ENCODE measurements around the gene TEX51.

TEX51 gene

DNA sequence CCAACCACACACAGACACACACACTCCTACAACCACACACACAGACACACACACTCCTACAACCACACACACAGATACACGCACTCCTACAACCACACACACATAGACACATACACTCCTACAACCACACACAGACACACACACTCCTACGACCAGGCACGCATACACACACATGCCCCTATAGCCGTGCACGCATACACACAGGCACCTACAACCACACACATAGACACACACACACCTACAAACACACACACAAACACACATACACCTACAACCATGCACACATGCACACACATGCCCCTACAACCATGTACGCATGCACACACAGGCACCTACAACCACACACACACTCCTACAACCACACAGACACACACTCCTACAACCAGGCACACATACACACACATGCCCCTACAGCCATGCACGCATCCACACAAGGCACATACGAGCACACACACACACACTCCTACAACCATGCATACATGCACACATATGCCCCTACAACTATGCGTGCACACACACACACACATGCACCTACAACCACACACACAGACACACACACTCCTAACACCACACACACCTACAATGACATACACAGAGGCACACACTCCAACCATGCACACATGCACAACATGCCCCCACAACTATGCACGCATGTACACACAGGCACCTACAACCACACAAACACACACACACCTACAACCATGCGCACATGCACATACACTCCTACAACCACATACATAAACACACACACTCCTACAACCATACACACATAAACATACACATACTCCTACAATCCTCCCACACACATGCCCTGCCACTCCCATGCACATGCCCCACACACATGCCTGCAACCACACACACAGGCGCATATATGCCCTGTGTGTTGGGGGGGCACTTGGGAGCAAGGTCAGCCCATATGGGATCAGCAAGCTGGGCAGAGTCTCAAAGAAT, 19.1 kb upstream of the TEX51 start:
- no peak for DNase-seq

DNA sequence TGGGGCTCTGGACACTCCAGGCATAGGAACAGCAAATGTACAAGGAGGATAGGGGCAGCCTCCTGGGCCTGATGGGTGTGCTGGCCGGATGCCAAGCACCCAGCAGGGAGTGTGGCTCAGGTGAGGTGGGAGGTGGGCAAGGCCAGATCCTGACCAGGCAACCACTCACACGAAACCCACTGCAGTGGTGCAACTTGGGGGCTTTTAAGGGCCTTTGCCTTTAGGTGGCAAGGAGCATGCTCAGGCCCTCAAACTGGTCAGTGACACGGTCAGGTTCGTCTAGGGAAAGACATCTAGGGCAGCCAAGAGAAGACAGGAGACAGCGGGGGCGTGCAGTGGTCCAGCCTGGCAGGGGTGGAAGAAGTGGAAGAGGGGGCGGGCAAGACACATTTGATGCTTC, 18.4 kb upstream of the TEX51 start:
- no peak for DNase-seq

DNA sequence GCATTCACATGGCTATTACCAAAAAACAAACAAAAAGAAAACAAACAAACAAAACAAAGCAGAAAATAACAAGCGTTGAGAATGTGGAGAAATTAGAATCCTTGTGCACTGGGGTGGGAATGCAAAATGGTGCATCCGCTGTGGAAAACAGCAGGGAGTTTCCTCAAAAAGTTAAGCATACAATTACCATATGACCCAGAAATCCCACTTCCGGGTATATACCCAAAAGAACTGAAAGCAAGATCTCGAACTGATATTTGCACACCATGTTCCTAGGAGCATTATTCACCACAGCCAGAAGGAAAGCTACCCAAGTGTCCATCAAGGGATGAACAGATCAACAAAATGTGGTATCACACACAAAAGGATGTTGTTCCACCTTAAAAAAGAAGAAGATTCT, 17.9 kb upstream of the TEX51 start:
- DNase-seq = no peak

DNA sequence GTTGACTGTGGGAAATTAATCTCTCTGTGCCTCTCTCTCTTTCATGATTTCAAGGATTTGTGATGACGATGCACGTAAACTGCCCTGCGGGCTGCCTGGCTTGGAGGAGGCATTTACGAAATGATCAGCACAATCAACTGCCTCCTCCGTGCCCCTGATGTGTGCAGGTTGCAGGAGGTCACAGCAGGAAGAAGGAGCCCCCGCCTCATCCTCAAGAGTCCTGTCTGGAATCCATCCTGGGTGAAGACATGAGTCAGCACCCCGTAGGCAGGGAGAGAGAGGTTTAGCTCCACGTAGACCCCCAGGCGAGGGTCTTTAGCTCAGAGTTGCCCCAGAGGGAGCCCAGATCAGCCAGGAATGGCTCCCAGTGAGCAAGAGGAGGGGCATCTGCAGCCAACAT, 17.1 kb upstream of the TEX51 start:
- DNase-seq = no peak

DNA sequence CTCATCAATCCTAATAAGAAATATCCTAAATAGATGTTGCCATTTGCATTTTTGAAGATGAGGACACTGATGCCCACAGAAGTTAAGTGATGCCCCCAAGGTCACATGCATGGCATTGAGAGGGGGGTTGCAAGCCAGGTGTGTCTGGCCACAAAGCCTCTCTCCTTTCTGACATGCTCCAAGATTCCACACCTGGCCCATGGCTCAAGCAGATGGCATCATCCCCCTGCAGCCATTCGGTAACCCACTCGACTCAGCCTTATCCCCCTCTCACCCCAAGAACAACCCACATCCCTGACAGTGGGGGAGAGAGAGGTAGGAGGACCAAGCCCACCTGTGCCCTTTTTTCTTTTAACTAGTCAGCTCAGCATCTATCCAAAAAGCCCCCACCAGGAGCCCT, 16.5 kb upstream of the TEX51 start:
- no peak for DNase-seq

DNA sequence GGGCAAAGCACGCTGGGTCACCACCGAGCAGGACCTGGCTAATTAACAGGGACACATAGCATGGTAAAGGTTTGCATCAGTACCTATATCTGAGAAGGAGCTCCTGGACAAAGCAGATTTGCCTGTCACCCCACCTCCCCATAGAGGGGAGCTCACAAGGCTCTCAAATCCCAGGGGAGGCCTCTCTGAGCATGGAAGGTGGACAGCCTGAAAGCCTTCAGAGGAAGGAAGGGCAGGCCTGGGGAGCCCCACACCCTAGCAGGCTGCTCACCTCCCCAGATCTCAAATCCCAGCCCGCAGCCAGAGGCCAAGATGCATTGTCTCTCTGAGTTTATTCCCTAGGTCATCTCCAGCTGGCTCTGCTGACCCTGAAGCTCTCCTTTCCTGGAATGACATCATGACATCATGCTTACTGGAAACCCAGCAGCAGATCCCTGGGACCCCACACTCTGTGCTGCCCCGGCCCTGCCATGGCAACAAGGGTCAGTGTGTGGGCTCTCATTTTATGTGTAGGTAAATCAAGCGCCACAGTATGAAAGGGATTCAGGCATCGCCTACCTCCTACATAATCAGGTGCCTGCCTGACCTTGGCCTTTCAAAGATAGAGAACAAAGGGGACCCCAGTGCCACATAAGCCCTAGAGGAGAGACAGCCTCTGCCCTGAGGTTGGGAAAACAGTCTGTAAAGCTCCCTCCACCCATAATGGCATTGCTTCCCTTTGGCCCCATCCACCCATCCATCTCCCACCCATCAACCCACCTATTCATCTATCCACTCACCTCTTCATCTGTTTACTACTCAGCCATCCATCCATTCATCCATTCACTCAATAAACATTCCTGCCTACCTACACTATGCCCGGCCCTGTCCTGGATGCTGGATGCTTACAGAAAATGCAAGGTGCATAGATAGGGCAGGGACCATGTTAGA, 15.7 kb upstream of the TEX51 start:
- no peak for DNase-seq

DNA sequence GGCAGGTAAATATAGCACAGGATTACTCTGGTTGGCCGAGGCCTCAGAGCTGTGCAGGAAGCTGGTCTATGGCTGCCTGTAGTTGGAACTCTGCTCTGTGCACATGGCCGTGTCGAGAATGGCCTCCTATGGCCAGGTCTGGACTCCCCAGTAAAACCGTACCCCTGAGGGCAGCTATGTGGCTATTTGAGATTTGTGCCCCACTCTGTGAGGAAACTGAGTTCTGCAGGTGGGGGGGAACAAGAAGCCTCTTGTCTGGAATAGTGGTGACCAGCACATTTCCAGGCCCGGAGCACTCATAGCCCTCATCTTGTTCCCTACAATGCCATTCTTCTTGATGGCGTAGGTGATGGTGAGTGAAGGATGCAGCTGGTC, 15.0 kb upstream of the TEX51 start:
- no peak for DNase-seq

DNA sequence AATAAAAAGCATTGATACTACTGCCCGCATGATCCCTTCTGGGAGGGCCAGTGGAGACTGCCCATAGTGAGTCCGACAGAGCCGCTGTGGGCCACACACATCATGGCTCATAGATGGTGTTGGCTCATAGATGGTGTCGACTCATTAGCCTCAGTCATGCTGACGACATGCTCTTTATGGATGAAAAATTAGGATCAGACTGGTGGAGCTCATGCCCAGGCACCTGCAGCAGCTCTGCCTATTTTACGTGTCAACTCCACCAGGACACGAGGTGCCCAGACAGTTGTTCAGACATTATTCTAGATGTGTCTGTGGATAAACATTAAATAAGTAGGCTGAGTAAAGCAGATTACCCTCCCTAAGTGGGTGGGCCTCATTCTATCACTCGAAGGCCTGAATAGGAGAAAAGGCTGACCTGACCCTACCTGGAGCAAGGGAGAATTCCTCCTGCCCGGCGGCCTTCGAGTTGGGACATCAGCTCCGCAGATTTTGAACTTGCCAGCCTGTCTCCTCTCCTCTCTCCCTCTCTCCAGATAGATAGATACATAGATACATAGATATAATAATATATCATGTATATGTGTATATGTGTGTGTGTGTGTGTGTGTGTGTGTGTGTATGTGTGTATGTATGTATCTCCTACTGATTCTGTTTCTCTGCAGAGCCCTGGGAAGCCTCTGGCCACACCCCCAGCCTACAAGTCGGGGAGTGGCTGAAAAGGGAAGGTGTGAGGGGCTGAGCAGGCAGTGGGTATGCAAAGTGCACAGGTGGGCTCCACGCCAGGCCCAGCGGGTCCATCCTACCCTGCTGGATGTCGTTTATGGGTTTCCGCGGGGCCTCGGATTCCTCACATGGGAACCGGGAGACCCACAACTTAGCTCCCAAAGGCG, 13.6 kb upstream of the TEX51 start:
- no peak for DNase-seq

DNA sequence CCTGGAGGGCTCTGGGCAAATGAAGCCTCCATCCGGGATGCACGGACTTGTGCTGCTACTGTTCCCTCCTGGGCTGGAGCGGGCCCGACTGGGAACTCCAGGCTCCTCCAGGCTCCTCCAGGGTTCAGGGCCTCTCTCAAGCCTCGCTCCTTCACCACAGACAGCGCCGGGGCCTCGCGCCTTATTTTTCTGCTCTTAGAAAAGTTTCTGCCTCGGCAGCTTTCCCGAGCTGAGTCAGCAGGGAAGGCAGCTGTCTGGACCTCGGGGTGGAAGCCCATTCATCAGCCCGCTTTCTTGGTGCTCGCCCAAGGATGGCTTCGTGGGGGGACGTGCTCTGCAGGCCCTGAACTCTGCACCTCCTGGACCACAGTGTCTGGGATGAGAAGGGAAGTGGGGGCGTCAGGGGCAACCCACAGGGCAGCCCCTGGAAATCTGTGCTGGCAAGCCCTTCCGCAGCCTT, 12.9 kb upstream of the TEX51 start:
- peak; percentile 65 for DNase-seq

DNA sequence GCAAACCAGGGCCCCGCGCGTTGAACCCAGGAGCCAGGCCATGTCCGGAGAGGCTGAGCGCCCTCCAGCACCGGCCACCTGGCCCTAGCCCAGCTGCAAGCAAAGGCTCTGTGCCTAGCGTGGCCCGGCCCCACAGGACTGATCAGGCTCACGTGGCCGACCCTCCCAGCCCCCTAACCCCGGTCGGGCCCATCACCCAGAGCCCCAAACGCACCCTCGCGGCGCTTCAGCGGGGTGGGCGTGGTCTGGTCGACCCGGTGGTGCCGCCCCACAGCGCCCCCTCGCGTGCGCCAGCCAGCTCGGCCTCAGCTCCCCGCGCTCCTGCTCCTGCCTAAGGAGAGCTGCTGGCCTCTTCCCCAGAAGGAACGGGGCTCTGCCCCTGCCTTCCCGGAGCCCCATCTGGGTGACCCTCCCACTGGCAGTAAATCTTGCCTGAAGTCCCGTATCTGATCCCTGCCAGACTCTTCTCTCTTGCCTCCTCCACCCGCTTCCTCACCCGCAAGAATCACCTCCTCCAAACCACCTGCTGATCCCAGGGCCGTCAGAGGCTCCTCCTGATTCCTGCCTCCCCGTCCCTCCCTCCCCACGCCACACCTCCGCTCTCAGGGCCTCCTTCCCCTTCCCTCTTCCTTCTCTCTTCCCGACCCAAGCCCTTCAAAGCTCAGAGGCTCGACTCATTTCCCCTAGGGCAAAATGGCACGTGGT, 12.3 kb upstream of the TEX51 start:
- DNase-seq = peak; percentile 38

DNA sequence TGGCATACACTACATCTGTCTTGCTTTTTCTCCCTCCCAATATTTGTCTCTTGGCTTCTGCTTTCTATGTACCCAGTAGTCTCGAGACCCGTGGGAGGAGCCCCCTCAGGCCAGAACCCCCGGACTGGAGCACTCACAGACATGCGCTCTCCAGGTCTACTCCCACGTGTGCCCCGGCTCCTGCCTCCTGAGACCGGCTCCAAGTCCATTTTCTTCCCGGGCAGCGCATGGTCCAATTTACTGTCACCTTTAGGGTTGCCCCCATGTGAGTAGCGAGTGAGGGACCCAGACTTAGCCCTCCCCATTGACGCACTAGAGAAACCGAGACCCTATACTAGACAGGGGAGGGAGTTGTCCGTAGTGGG, 11.8 kb upstream of the TEX51 start:
- no peak for DNase-seq

DNA sequence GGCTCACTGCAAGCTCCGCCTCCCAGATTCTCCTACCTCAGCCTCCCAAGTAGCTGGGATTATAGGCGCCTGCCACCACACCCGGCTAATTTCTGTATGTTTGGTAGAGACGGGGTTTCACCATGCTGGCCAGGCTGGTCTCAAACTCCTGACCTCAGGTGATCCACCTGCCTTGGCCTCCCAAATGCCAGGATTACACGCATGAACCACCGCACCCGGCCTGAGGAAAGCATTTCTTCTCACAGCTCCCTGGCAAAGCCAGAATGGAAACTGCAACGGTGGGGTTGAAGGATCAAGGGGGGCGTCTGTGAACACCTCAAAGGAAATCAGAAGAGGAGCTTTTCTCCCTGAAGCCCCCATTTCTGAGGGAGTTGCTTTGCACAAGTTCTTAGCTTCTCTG, 11.2 kb upstream of the TEX51 start:
- DNase-seq = no peak

DNA sequence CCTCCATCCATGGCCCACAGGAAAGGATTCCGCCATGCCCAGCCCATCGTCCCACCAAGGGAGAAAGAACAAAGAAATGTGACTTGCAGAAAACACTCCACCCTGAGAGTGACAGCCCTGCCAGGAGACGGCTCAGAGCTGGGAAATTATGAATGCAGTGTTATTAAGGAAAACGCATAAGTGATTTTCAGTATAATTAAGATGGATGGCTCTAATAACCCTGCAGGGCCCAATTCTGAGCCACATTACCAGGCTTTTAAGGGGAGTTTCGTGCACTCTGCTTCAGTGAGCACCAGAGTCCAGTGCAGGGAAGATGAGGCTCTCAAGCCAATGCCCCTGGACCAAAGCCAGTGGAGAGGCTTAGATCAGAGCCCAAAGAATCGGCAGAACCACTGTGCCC, 10.6 kb upstream of the TEX51 start:
- DNase-seq = no peak

DNA sequence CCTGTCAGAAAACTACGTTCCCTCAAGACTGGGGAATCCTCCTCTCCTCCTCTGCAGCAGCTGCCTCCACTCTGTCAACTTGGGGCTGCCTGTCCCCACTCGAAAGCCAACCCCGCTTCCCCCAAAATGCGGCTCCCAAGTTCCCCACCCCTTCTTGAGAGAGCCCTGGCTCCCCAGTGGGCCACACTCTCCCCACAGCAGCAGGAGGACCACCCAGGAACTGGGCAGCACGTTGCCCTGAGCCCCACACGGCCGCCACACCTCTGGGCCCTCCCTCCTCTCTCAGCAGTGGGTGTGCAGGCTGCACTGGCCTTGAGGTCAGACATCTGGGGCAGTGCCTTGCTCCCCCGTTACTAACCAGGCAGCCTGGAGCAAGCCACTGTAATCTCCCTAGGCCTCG, 9.6 kb upstream of the TEX51 start:
- no peak for DNase-seq

DNA sequence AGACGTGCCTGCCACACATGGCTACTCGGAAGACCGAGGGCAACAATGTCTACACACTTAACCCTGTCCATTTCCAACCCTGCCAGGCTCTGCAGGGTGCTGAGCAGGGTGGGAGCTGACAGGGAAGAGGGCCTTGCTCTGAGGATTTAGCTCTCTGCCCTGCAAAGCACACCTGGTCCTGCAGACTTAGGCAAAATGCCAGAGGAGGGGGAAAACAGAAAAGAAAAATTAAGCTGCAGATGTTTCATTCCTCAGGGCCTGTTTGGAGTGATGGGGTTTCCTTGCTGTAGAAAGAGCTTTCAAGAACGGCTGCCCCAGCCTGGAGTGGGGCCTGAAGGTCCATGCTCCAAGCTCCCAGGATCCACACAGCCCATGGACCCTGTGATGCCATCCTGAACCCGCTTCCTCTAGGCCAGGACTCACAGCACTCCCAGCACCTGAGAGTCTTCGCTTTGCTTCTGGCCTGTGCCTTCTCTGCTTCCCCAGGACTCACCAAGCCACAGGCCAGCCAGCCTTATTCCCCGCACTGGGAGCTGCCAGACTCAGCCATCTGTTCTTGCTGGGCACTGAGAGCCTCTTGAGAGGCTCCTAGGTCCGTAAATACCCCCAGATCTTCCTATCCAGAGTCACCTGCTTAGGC, 9.1 kb upstream of the TEX51 start:
- DNase-seq = no peak

DNA sequence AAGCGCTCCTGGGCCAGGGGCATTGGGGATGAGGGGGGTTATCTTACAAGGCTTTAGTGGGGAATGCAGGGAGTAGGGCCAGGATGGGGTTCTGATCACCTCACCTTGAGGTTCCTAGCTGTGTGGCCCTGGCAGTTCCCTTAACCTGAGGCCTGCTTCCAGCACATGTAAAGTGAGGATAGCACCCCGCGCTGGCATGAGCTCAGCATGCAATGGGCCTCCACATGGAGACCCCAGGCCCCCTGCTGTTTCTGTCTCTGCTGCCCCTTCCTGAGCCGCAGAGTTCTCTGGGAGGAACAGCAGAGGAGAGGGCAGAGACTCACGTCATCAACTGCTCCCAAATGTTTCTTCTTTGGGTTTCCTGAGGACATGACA, 8.6 kb upstream of the TEX51 start:
- no peak for DNase-seq

DNA sequence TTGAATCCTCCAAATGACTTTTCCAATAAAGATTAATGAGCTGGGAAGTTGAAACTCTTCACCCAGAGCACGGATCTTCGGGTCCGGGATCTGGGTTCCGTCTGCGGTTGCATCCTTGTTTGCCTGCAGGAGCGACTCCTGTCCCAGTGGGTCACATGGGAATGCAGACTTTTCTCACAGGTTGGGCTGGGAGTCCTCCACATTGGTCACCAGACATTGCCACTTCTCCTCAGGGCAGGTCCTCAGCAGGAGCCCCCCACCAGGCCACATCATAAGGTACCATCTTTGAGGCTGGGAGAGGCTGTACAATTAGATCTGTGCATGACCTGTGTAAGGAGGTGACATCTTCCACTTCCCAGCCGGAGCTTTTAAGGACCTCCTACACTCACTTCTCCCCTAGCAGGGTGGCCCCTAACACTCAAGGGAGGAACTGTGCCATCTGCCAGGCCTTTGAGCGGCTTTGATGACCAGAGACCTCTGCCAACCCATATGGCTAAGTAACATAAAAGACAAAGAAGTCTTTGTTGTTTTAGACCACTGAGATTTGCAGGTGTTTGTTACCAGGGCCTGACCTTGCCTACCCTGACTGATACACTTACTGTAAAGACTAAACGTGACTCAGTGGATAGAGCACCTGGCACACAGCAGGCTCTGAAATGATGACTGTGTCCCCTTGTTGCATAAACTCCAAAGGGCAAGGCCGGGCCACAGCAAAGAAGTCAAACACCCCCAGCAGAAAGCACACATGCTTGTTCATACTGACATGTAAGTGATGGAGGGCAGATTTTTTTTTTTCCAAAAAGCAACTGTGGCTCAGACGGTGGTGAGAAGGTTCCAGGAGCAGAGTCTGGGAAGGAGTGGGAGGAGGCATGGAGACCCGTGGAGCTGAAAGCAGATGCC, 7.9 kb upstream of the TEX51 start:
- no peak for DNase-seq

DNA sequence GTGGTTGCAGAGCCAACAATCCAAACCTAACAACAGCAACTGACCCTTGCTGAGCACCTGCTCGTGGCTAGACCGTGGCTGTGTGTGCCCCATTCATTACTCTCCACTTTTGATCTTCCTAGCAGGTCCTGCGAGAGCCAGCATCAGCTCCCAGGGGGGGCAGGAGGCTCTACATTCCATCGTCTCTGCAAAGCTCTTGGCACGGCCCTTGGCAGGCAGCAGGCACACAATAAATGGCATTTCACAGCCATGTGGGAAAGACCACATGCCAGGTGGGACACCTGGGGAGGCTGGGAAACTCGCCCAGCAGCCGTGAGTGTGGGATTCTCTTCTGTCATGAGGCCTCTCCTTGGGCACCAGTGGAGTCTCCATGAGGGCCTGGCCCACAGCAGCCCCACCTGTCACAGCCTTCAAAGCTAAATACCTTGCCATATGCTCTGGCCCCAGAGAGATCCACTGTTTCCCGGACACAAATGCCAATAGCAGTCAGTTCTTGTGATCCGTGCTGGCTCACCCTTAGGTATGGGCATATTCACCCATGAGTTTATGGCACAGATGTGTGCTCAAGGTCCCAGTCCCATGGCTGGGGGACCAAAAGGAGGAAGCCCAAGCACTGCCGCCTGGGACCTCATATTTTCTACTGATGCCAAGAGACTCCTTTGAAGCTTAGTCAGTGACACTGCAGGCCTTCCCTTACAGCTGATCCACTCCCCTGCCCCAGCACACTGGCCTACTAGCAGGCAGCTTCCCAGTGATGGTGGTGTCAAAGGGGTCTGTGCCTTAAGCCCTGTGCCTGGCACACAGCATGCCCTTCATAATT, 6.8 kb upstream of the TEX51 start:
- no peak for DNase-seq

DNA sequence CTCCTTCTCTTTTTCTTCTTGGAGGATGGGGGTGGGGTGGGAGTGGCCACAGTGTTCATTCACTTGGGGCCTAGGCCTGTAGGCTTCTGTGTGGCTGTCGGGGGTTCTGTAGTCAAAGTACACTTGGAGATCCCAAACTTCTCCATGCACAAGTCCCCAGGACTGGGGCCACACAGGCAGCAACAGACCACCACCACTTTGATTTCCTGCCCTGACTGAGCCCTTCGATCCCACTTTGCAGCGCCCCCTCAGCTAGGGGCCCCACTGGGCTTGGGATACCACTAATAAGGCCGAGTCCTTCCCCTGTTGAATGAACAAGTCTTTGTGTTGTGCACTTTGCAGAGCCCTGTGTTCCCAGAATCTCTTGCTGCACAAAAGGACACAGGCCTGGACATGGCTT, 5.5 kb upstream of the TEX51 start:
- DNase-seq = no peak

DNA sequence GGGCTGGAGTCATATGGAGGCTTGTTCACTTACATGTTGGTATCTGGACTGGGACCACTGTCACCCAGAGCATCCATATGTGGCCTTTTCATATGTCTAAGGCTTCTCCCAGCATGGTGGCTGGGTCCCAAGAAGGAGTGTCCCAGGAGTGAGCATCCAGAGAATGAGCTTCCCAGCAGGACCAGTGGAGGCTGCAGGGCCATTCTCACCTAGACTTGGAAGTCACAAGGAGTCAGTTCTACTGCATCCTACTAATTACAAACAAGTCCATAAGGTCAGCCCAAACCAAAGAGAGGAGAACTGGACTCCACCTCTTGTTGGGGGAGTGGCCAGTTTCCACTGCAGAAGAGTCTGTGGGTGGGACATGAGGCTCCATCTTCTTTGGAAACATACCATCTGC, 5.1 kb upstream of the TEX51 start:
- no peak for DNase-seq
